Pancreas (tissue), 10 donors: ENCODE results near the gene MYO15B. TPM values are rescaled to one million over a fixed set of nuclear protein-coding genes. Genes with fewer than 3 reads are reported as not detected.

Experiments
- ATAC-seq, 4 donors: fragments of 200-7000 bp; cut with Tn5 transposase; one replicate each; pipeline versions ENCODE4 v1.8.0 to v1.9.1; 2020; ENCODE audit warnings: mild to moderate bottlenecking in 4 of 4, moderate library complexity in 4 of 4
- DNase-seq, 6 donors: peaks; one replicate each; pipeline ENCODE4 v3.0.0-alpha.2; 2020
- FAIRE-seq: peaks from 2 replicates; lab custom pipeline; 2012; peaks lifted over from hg19 to GRCh38; lab: Jason Lieb, UNC
- H3K27ac ChIP-seq, 4 donors: fragments of 200-600 bp; sonication (generic); 1 replicate in 3 of 4; 2 replicates in 1 of 4; pipeline versions ENCODE4 v1.5.0 to v1.8.0; 2020
- H3K27me3 ChIP-seq, 4 donors: fragments of 200-600 bp; one replicate each; pipeline ENCODE4 v1.8.0; 2021
- H3K36me3 ChIP-seq, 3 donors: fragments of 200-600 bp; sonication (generic) in 1 of 3; one replicate each; pipeline versions ENCODE4 v1.5.0 to v1.8.0; 2020 to 2021
- H3K4me1 ChIP-seq, 3 donors: fragments of 200-600 bp; one replicate each; pipeline ENCODE4 v1.8.0; 2021
- H3K4me3 ChIP-seq, 4 donors: fragments of 200-600 bp; sonication (generic) in 2 of 4; one replicate each; pipeline versions ENCODE4 v1.5.0 to v1.8.0; 2020 to 2021
- H3K9me3 ChIP-seq, 4 donors: fragments of 200-600 bp; one replicate each; pipeline ENCODE4 v1.8.0; 2021
- WGBS, 2 donors: extraction: QIAGEN DNeasy Blood & Tissue Kit; methylation state at CpG; one replicate each; pipeline ENCODE4 v1.1.7; 2013; 5-methylcytosine and 5-hydroxymethylcytosine counted together
- intact Hi-C, 3 donors: fragments of 100-400 bp; cut with DNase I; formaldehyde crosslinking; loops; one replicate each; pipeline versions ENCODE4 v1.11.1 to v1.14.2; 2022
- polyA plus RNA-seq, 2 donors: library from polyadenylated mRNA; stranded (reverse); fragments of 200-250 nt; gene quantifications; one replicate each; pipeline ENCODE4 v1.2.3, GENCODE V29; 2013
- total RNA-seq, 6 donors: library from RNA; stranded (reverse); fragmentation: NEBNext Ultra II Directional in 4 of 6; extraction: Animal tissue kit (Norgen Biotek cat#: 25700) in 4 of 6; gene quantifications; one replicate each; pipeline versions ENCODE4 v1.2.1 to v1.2.4, GENCODE V29; 2021 to 2023
- TF ChIP-seq, protein P1 (sequence below), 4 donors: fragments of 200-600 bp; sonication (generic) in 3 of 4; IDR thresholded peaks; one replicate each; pipeline versions ENCODE4 v1.5.0 to v1.8.0; 2021; ENCODE audit warnings: antibody characterized with exemption in 4 of 4
- donor health status: healthy with polysubstance abuse.
- donor health status: DM: no; HTN: no; CAD: no; lungs with moderate emphysema.
- donor health status: DM: no; HTN: no; CAD: no.
- donor health status: control.
- donor health status: control.
- donor health status: Bipolar disorder and iron deficiency.
- donor health status: DM: yes; HTN: yes; CAD: no.
- donor health status: DM: no; HTN: no; CAD: no.
- donor health status: DM: no; HTN: no; CAD: no.
- donor health status: DM: yes; HTN: yes; CAD: no.

Gene MYO15B
- total and polyA plus RNA-seq, 8 donors, result 25.9 to 325 (median 47.1) TPM

- FAIRE-seq (no peak), DNase-seq (peak in 1 of 6 donors; percentile 65), ATAC-seq (no peak)
- H3K9me3 ChIP-seq, result no peaks in the 10 kb centered on the region
- intact Hi-C loops, result loop anchor here in 1 of 3 donors (5.0 kb wide), 1 partner anchor 127 kb away; no protein-coding TSS in a partner anchor
- TF ChIP-seq, protein P1, sequence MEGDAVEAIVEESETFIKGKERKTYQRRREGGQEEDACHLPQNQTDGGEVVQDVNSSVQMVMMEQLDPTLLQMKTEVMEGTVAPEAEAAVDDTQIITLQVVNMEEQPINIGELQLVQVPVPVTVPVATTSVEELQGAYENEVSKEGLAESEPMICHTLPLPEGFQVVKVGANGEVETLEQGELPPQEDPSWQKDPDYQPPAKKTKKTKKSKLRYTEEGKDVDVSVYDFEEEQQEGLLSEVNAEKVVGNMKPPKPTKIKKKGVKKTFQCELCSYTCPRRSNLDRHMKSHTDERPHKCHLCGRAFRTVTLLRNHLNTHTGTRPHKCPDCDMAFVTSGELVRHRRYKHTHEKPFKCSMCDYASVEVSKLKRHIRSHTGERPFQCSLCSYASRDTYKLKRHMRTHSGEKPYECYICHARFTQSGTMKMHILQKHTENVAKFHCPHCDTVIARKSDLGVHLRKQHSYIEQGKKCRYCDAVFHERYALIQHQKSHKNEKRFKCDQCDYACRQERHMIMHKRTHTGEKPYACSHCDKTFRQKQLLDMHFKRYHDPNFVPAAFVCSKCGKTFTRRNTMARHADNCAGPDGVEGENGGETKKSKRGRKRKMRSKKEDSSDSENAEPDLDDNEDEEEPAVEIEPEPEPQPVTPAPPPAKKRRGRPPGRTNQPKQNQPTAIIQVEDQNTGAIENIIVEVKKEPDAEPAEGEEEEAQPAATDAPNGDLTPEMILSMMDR (IDR thresholded peaks at IDR 0.05), result no peak
- H3K4me1 ChIP-seq, result no peaks in the 10 kb centered on the region
- 79 to 92% methylated on average over 22 to 23 of the region's 23 CpGs for WGBS, 2 donors
- no peak overlapping the region for H3K27ac ChIP-seq
- no peak overlapping the region for H3K4me3 ChIP-seq
- H3K36me3 ChIP-seq, result no peaks in the 10 kb centered on the region
- no peaks in the 10 kb centered on the region for H3K27me3 ChIP-seq
Measured at GRCh38 chr17:75624714-75625345, 37.2 kb downstream of the MYO15B start.

- ATAC-seq (peak in 3 of 4 donors; percentile 35 to 61 (median 55)), FAIRE-seq (no peak), DNase-seq (peak in 1 of 6 donors; percentile 63)
- TF ChIP-seq, protein P1 (IDR thresholded peaks at IDR 0.05), result peak in 3 of 4 donors; percentile 11 to 38 (median 35)
- Histone ChIP-seq H3K4me1 (no peaks in the 10 kb centered on the region), H3K27me3 (no peaks in the 10 kb centered on the region), H3K9me3 (no peaks in the 10 kb centered on the region), H3K36me3 (no peaks in the 10 kb centered on the region), H3K27ac (no peak overlapping the region), H3K4me3 (no peak overlapping the region)
- intact Hi-C loops, result loop anchor here in 1 of 3 donors (5.0 kb wide), 1 partner anchor 126 kb away; no protein-coding TSS in a partner anchor
- WGBS, 2 donors, result 85 to 87% methylated on average over 15 of the region's 15 CpGs
Measured at GRCh38 chr17:75625813-75626486, 38.4 kb downstream of the MYO15B start.

DNA sequence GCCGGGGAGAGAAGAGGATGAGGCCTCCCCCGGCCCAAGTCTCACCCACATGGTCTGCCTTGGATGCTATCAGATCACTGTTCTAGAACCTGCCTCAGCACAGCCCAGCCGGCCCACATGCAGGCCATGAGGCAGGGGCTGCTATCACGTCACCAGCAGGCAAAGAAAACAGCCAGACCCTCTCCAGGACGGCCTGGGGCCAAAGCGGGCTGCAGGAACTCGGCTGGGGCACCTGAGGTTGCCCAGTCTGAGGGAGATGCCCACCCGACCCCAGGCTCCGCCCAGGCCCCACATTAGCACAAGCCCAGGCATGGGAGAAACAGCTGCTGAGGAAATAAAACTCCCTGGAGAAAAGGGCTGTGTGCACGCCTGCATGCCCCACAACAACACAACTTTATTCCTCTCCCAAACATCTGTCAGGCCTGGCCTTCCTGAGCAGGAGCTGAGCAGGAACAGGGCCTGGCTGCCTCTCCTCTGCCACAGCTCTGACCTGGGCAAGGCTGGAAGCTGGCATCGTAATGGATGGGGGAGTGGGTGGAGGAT lies 39.0 kb downstream of the MYO15B start:
- Histone ChIP-seq H3K27ac (no peak overlapping the region), H3K36me3 (no peaks in the 10 kb centered on the region), H3K27me3 (no peaks in the 10 kb centered on the region), H3K4me1 (no peaks in the 10 kb centered on the region), H3K4me3 (no peak overlapping the region), H3K9me3 (no peaks in the 10 kb centered on the region)
- intact Hi-C loops, result loop anchor here in 1 of 3 donors (5.0 kb wide), 1 partner anchor 126 kb away; no protein-coding TSS in a partner anchor
- FAIRE-seq (no peak), ATAC-seq (no peak), DNase-seq (peak in 1 of 6 donors; percentile 64)
- 84 to 85% methylated on average over 10 to 11 of the region's 11 CpGs for WGBS, 2 donors
- TF ChIP-seq, protein P1 (IDR thresholded peaks at IDR 0.05), result no peak

DNA sequence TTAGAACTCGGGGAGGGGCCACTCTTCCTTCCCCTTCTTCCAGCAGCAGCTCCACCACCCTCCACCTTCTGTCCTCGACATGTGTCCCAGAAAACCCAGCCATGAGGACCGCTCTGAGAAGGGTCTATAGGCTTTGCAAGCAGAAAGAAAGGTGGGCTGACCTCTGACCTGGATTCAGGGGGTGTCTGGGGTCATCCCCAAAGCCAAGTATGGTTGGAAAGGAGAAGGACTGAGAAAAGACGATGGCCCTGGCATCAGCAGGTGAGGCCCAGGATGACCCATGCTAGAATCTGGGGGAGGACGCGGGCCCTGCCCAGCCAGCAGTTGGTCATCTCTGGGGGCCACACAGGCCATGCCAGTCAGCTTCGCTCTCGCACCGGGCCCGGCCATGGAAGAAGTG lies 39.5 kb downstream of the MYO15B start:
- Histone ChIP-seq H3K9me3 (no peaks in the 10 kb centered on the region), H3K36me3 (no peaks in the 10 kb centered on the region), H3K4me1 (no peaks in the 10 kb centered on the region), H3K27me3 (no peaks in the 10 kb centered on the region), H3K27ac (no peak overlapping the region), H3K4me3 (no peak overlapping the region)
- DNase-seq (peak in 1 of 6 donors; percentile 9), FAIRE-seq (no peak), ATAC-seq (no peak)
- TF ChIP-seq, protein P1 (IDR thresholded peaks at IDR 0.05), result no peak
- 88 to 90% methylated on average over 10 of the region's 10 CpGs for WGBS, 2 donors
- intact Hi-C loops, result loop anchor here in 1 of 3 donors (5.0 kb wide), 1 partner anchor 125 kb away; no protein-coding TSS in a partner anchor
